HepG2 (cell line): ENCODE results near the gene CLDN4. TPM values are rescaled to one million over a fixed set of nuclear protein-coding genes. Genes with fewer than 3 reads are reported as not detected.

Experiments used
- FIP1L1 ChIP-seq: fragments of 200-400 bp; formaldehyde crosslinking; IDR thresholded peaks from 2 replicates; pipeline ENCODE4 v1.6.1; 2018; ENCODE audit warnings: low read depth, mild to moderate bottlenecking, low read length, moderate library complexity, borderline replicate concordance; ENCODE audit not compliant: insufficient read depth
- FOSL2 ChIP-seq: sonication (generic); formaldehyde crosslinking; IDR thresholded peaks from 2 replicates; pipeline ENCODE4 v1.4.0; 2020; ENCODE audit warnings: missing genetic modification reagents
- KLF16 ChIP-seq, 2 experiments: sonication (generic) in 1 of 2; formaldehyde crosslinking in 1 of 2; IDR thresholded peaks; 2 replicates each; pipeline versions ENCODE4 v1.6.1 to v1.8.0; 2016 to 2023; ENCODE audit warnings: missing genetic modification reagents in 2 of 2, missing compliant biosample characterization in 1 of 2
- KLF9 ChIP-seq: IDR thresholded peaks from 2 replicates; pipeline ENCODE4 v1.6.1; 2016; ENCODE audit warnings: low read depth
- MIER2 ChIP-seq: IDR thresholded peaks from 2 replicates; pipeline ENCODE4 v1.6.1; 2016; ENCODE audit warnings: missing biosample characterization, missing genetic modification reagents
- MLXIP ChIP-seq: sonication (generic); formaldehyde crosslinking; IDR thresholded peaks from 2 replicates; pipeline ENCODE4 v1.9.0; 2021; ENCODE audit warnings: missing genetic modification reagents, borderline replicate concordance
- NBN ChIP-seq: fragments of 450-650 bp; conservative IDR thresholded peaks from 2 replicates; pipeline ENCODE4 v1.6.1; 2017
- RAD51 ChIP-seq: fragments of 450-650 bp; IDR thresholded peaks from 2 replicates; pipeline ENCODE4 v1.6.1; 2016; ENCODE audit warnings: borderline replicate concordance
- RARA ChIP-seq: IDR thresholded peaks from 2 replicates; pipeline ENCODE4 v1.6.1; 2016; ENCODE audit warnings: missing genetic modification reagents, missing compliant biosample characterization
- RFXAP ChIP-seq: sonication (generic); formaldehyde crosslinking; IDR thresholded peaks from 2 replicates; pipeline ENCODE4 v1.4.0; 2020; ENCODE audit warnings: missing genetic modification reagents, borderline replicate concordance
- SIN3A ChIP-seq: IDR thresholded peaks from 2 replicates; pipeline ENCODE4 v1.6.1; 2011; ENCODE audit warnings: low read depth, mild to moderate bottlenecking, control low read depth, low read length, borderline replicate concordance
- TBP ChIP-seq: sonication (generic); formaldehyde crosslinking; IDR thresholded peaks from 2 replicates; pipeline ENCODE4 v1.5.0; 2020; ENCODE audit warnings: missing genetic modification reagents
- TBX2 ChIP-seq: sonication (generic); formaldehyde crosslinking; IDR thresholded peaks from 2 replicates; pipeline ENCODE4 v1.5.0; 2020; ENCODE audit warnings: missing genetic modification reagents, mild to moderate bottlenecking, borderline replicate concordance
- YY1 ChIP-seq: IDR thresholded peaks from 2 replicates; pipeline ENCODE4 v1.6.1; 2011; ENCODE audit warnings: low read length, low read depth, moderate library complexity, mild to moderate bottlenecking; ENCODE audit not compliant: insufficient read depth, insufficient replicate concordance
- ZEB1 ChIP-seq: IDR thresholded peaks from 2 replicates; pipeline ENCODE4 v1.6.1; 2012; ENCODE audit warnings: mild to moderate bottlenecking, low read depth, inconsistent platforms; ENCODE audit not compliant: insufficient replicate concordance
- ZFP36L1 ChIP-seq: sonication (generic); formaldehyde crosslinking; IDR thresholded peaks from 2 replicates; pipeline ENCODE4 v1.8.0; 2022; ENCODE audit warnings: mild to moderate bottlenecking, missing genetic modification reagents, moderate library complexity
- ZNF292 ChIP-seq: sonication (generic); formaldehyde crosslinking; IDR thresholded peaks from 2 replicates; pipeline ENCODE4 v1.8.1; 2022; ENCODE audit warnings: mild to moderate bottlenecking, low read depth, missing genetic modification reagents, borderline replicate concordance
- ZNF431 ChIP-seq: sonication (generic); formaldehyde crosslinking; IDR thresholded peaks from 2 replicates; pipeline ENCODE4 v1.9.0; 2022; ENCODE audit warnings: missing genetic modification reagents, low read depth, mild to moderate bottlenecking, borderline replicate concordance
- ZNF503 ChIP-seq: sonication (generic); formaldehyde crosslinking; IDR thresholded peaks from 2 replicates; pipeline ENCODE4 v1.4.0; 2020; ENCODE audit warnings: missing genetic modification reagents
- ZNF510 ChIP-seq: sonication (generic); formaldehyde crosslinking; IDR thresholded peaks from 2 replicates; pipeline ENCODE4 v1.4.0; 2020; ENCODE audit warnings: low read depth, mild to moderate bottlenecking, missing genetic modification reagents
- ZNF598 ChIP-seq: sonication (generic); formaldehyde crosslinking; IDR thresholded peaks from 2 replicates; pipeline ENCODE4 v1.5.1; 2020; ENCODE audit warnings: mild to moderate bottlenecking, missing genetic modification reagents, borderline replicate concordance
- ZNF616 ChIP-seq: sonication (generic); formaldehyde crosslinking; IDR thresholded peaks from 2 replicates; pipeline ENCODE4 v1.5.0; 2020; ENCODE audit warnings: low read depth, mild to moderate bottlenecking, missing genetic modification reagents
- ZNF782 ChIP-seq: sonication (generic); formaldehyde crosslinking; IDR thresholded peaks from 2 replicates; pipeline ENCODE4 v1.4.0; 2020; ENCODE audit warnings: missing genetic modification reagents, mild to moderate bottlenecking, borderline replicate concordance
- ZSCAN21 ChIP-seq: sonication (generic); formaldehyde crosslinking; IDR thresholded peaks from 2 replicates; pipeline ENCODE4 v1.8.0; 2022; ENCODE audit warnings: mild to moderate bottlenecking, missing genetic modification reagents, moderate library complexity, borderline replicate concordance
- polyA plus RNA-seq, 8 experiments: library from polyadenylated mRNA; depleted of rRNA in 3 of 8; stranded (reverse) in 7 of 8; unstranded in 1 of 8; fragments of >200 nt; fragmentation: Illumina TruSeq in 4 of 8; extraction: Trizol in 4 of 8; gene quantifications; 2 replicates each; pipeline versions ENCODE4 v1.2.1 to v1.2.3, GENCODE V29; 2011 to 2016; ENCODE audit warnings: low read depth in 4 of 8, missing spikeins in 1 of 8, mixed read lengths in 1 of 8; ENCODE audit not compliant: insufficient read depth in 1 of 8
- total RNA-seq, 5 experiments: library from RNA; depleted of rRNA; stranded (reverse); fragments of >200 nt; fragmentation: Illumina TruSeq; extraction: Trizol; gene quantifications; 2 replicates each; pipeline ENCODE4 v1.2.3, GENCODE V29; 2016; ENCODE audit warnings: low read depth in 1 of 5
- TF ChIP-seq, protein P1 (sequence below): sonication (generic); formaldehyde crosslinking; IDR thresholded peaks from 2 replicates; pipeline ENCODE4 v1.4.0; 2020; ENCODE audit warnings: low read depth, mild to moderate bottlenecking, missing genetic modification reagents

The CLDN4 gene
- total and polyA plus RNA-seq, 2 of the 13 experiments (the other 11 are each of a cell fraction or from before 2014, with no cell fraction given) = 28.2 to 35.7 TPM

- TF ChIP-seq TBX2 (CRISPR knock-in tag) (no peak), ZNF616 (CRISPR knock-in tag) (no peak), ZNF431 (CRISPR knock-in tag) (no peak), TBP (CRISPR knock-in tag) (no peak), RFXAP (CRISPR knock-in tag) (no peak), RAD51 (no peak), ZNF292 (CRISPR knock-in tag) (no peak), MIER2 (peak; percentile 90), FOSL2 (CRISPR knock-in tag) (peak; percentile 48; the same call in 1 of the 2 replicates), ZEB1 (no peak), MLXIP (CRISPR knock-in tag) (no peak), FIP1L1 (no peak), YY1 (peak; percentile 39), NBN (no peak), ZNF503 (CRISPR knock-in tag) (no peak), RARA (CRISPR knock-in tag) (0 out of 2 replicates have a peak, but pooled peaks have one; percentile 9), SIN3A (no peak), KLF16 (CRISPR knock-in tag; IDR thresholded peaks at IDR 0.05) (no peak), KLF9 (CRISPR knock-in tag) (no peak), ZFP36L1 (no peak), ZNF598 (CRISPR knock-in tag) (no peak), ZNF510 (no peak), ZNF782 (no peak), ZSCAN21 (CRISPR knock-in tag) (no peak)
- TF ChIP-seq, protein P1, sequence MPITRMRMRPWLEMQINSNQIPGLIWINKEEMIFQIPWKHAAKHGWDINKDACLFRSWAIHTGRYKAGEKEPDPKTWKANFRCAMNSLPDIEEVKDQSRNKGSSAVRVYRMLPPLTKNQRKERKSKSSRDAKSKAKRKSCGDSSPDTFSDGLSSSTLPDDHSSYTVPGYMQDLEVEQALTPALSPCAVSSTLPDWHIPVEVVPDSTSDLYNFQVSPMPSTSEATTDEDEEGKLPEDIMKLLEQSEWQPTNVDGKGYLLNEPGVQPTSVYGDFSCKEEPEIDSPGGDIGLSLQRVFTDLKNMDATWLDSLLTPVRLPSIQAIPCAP (CRISPR knock-in tag) = no peak
Measured at GRCh38 chr7:73811760-73812168, 19.0 kb upstream of the CLDN4 start (continued).
